HG02571 (cell line): ENCODE measurements around the gene ZCCHC24.

Experiments used
- ATAC-seq: cut with Tn5 transposase; IDR thresholded peaks from one replicate; pipeline ENCODE4 v1.9.1; 2021; ENCODE audit warnings: mild to moderate bottlenecking, moderate library complexity; ENCODE audit not compliant: unreplicated experiment

The ZCCHC24 gene

DNA sequence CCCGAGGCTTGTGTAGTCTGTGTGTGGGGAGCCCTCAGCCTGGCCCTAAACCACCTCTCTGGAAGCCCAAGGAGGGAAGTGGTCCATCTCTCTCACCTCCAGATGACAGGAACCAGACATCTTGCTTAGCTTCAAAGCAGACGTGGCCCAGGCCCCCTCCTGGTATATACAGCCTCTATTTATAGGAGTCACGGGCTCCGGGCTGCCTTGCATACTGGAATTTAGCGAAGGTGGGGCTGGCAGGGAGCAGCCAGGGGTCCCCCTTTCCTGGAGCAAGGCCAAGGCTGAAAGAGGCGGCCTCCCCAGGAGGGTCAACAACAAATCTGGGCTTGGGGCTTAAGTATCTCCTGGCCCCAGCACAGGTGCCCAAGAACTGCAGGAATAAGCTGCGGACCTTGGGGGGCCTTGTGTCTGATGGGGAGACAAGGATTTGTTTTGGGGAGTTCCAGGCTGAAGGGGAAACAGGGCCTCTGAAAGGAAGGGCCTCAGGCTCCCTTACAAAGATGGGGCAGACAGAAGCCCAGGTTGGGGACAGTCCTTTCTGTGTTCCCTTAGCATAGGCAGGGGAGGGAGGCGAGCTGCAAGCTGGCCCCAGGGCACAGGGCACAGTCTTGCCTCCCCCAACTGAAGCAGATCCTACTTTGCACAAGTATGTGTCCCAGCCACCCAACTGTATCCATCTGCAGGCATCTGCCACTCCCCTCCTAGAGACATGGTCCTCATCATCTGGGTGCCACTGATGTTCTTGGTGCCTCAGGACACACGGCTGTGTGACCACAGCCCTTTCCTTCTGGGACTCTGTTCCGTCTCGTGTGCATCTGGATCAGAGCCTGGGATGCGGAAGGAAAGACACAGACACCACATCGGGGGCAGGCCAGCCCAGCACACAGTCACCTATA, 11.9 kb downstream of the ZCCHC24 start:
- ATAC-seq: no peak

DNA sequence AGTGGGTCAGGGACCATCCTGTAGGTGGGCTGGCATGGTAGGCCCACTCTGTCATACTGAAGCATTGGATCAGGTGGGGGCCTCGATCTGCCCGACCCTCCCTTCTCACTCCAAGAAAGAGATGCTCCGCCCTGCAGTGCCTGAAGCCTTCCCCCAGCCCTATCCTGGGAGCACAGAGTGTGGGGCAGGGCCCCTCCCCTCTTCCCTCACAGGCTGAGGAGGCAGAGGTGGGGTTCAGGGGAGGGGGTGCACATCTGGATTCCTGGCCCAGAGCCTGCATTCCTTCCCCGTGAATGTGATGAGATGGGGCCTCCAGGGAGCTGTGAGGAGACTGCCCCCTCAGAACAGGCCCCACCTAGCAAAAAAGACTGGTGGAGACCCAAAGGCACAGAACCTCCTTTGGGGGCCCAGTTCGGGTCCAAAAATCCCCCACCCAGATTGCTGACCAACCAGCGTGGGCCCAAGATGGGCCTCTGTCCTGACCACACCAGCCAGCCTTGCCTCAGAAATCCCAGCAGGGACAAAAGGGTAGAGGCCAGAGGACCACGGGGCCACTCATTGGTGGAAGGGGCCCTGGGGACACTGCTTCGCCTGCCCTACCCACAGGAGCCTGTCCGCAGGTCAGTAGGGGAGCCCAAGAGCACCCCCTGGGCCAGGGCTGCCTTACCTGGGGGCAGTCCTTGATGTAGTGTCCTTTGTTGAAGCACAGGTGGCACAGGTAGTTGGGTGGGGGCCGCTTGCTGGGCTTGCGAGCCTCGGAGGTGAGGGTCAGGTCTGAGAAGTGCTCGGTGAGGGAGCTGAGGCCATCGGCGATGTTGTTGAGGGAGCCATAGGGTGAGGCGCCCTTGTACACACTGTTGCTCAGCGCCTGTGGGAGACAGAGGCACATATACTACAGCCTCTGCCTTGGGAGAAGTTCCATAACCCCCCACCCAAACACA, 13.3 kb downstream of the ZCCHC24 start:
- no peak for ATAC-seq

DNA sequence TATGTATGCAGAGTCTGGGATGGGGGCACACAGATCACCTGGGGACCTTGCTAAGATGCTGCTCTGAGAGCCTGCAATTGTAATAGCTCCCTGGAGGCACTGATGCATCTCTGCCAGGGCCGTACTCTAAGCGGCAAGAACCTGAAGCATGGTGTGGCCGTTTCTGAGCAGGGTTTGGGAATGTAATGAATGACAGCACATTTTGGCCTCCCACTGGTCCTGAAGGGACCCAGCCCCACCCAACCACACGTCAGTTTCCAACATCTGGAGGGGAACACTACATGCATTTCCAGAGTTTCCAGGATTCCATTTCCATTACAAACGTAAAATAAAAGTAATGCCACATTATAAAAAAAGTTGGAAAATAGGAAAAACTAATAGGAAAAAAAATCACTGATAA, 14.0 kb downstream of the ZCCHC24 start:
- ATAC-seq: no peak

DNA sequence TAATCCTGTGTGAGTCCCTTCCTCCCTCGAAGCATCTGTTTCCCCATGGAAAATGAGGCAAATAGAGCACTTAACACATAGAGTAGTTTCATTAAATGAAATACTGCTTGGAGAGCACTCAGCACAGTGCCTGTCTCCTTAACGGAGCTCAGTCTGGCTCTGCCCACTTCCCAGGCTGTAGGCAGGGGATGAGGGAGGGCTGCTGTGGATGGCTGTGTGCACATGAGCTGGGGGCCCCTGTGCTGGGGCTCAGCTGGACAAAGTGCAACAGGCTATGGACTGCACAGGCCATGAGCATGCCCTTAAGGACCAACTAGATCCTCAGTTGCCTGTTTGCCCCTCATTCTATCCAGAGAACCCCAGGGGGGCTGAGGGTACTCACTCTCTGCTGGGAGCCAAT, 14.5 kb downstream of the ZCCHC24 start:
- ATAC-seq: no peak

DNA sequence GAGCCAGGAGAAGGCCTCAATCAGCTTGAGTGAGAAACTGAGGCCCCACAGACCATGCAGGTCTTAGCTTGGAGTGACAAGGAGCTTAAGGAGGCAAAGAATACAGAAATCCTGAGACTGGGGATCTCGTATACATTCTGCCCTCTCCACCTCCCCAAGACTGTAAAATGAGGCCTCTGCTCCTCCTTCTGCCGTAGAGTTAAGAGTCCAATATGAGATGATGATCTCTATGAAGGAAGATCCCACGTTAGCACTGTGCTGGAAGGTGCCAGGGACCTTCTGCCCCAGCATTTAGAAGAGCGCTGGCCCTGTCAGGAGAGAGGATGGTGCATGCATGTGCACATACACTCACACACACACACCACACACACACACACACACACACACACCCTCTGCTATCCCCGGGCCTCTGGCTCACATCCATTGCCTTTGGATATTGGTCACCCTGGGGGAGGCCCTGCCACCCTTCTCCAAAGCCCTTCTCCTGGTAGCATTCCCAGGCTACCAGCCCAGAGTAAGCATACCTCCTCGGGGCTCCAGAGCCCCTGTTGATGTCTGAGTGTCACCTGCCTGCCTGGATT, 15.0 kb downstream of the ZCCHC24 start:
- no peak for ATAC-seq

DNA sequence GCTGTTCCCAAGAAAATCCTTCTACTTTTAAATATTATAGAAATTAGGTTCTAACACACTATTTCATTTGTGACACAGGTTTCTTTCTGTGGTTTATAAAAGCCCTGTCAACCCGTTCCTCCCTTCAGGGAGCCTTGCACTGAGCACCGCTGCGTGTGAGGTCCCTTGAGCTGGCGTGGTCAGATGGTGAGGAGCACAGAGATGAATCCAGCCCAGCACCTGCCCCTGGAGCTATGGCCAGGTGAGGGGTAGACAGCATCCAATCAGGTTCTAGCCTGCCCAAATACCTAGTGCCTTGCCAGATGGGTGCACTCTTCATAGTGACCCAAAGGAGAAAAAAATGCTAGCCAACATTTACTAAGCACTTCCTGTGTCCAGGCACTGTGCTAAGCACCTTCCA, 15.7 kb downstream of the ZCCHC24 start:
- ATAC-seq: no peak

DNA sequence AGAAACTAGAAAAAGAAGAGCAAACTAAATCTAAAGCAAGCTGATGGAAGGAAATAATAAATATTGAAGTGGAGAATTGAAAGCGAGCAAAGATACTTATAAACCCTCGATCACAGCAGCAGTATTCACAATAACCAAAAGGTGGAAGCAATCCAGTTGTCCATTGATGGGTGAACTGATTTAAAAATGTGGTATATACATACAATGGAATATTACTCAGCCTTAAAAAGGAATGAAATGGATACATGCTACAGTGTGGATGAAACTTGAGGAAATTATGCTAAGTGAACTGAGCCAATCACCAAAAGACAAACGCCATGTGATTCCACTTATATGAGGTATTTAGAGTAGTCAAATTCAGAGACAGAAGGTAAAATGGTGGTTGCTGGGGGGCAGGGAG, 17.5 kb downstream of the ZCCHC24 start:
- ATAC-seq: no peak

DNA sequence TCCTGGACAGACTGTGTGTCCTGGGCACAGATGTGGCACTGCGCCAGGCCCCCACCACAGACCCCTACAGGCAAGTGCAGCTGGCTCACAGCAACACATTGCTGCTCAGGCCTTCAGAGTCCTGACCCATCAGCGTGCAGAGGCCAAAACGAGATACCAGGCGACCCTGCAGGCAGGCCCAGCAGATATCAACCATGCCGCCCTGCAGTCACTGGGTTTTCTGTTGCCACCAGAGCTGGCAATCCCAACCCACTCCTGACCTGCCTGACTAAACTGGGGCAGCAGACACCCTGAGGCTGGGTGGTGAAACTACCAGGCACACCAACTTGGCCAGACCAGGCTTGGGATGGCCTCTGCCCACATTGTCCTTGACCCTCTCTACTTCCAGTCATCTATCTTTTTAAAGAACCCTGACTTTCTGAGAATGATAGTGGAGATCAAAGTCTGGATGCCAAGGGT, 20.3 kb downstream of the ZCCHC24 start:
- no peak for ATAC-seq

DNA sequence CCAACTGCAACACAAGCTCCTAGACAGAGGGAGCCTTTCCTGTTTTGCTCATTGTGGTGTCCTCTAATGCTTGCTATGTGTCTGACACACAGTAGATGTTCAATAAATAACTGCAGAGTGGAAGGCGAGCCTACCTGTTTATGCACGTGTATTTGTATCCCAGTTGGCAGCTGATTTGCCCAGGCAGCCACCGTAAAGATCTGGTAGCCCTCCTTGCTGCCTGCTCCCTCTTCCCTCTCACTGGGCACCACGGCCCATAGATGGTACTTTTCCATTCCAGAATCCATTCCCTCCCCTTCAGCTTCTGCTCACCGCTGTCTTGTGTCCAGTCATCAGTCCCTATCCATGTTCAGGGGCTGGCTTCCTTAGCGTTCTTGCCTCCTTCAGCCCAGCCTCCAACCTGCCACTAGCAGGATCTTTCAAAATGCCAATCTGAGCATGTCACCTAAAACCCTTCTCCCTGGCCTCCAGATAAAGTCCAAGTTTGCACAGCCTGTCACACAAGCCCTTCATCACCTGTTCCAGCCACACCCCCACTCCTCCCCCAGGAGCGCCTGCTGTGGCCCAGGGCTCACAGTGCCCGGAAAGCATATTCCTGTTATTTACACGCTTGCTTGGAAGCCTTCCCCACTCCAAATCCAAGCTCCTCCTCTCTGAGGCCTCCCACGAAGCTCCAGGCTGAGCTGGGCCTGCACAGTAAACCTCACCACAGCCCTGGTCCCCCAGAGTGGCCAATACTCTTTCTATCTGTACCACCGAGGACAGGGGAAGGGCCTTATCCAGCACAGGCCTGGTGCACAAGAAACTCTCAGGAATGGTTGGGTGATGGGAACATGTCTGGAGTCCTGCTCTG, 21.0 kb downstream of the ZCCHC24 start:
- no peak for ATAC-seq

DNA sequence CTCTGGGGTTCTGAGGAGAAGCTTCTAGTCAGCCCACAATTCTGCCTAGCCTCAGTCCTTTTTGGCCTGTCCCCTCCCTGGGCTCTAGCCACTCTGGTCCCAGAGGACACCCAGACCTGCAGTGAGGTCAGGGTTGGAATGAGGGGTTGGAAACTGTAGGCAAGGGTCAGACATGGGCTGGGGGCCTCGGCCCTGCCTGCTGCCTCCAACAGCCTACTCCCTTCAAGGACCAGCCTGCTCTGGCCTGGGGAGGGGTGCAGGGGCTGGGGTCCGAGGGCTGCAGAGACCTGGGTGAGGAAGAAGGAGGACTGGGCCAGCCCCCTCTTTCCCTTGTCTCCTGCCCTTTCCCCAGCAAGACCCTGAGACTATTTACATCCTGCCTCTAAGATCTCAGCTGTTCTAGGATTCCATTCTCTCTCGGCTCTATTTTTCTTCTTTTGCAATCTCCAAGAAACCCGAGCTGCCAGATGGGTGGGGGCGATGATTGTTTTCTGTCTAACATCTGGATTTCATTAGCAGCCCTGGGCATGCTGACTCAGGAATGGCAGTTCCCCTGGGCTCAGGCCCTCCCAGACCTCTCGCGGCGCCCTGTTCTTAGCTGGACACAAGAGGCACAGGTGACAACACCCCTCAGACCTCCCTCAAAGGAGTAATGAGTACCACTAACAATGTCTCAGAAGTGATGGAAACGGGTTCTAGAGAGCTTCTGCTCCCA, 23.1 kb downstream of the ZCCHC24 start:
- ATAC-seq: no peak

DNA sequence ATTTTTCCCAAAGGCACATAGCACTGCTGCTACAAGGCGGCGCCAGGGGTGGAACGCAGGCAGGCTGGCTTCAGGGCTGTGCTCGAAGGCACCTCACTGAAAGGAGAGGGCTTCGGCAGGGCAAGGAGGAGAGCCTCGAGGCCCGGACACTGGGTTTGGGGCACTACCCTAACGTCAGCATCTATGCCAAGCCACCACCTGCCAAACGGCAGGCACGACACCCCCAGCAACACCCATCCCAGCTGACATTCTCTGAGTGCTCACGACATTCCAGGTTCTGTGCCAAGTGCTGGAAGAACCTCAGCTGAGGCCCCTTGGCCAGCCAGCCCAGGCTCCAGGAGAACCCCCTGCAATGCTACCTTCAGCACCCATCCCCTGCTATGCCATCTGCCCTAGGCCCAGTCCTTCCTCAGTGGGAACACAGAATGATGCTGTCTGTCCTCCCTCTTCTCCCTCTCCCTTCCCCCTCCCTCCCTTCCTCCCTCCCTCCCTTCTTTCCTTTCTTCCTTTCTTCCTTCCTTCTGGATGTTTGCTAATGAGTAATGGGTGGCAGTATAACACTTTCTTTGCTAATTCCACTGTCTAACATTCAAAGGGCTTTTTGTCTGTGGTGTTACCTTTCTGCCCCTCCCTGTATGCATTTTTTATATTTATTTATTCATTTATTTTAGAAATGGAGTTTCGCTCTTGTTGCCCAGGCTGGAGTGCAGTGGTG, 24.3 kb downstream of the ZCCHC24 start:
- ATAC-seq: no peak

DNA sequence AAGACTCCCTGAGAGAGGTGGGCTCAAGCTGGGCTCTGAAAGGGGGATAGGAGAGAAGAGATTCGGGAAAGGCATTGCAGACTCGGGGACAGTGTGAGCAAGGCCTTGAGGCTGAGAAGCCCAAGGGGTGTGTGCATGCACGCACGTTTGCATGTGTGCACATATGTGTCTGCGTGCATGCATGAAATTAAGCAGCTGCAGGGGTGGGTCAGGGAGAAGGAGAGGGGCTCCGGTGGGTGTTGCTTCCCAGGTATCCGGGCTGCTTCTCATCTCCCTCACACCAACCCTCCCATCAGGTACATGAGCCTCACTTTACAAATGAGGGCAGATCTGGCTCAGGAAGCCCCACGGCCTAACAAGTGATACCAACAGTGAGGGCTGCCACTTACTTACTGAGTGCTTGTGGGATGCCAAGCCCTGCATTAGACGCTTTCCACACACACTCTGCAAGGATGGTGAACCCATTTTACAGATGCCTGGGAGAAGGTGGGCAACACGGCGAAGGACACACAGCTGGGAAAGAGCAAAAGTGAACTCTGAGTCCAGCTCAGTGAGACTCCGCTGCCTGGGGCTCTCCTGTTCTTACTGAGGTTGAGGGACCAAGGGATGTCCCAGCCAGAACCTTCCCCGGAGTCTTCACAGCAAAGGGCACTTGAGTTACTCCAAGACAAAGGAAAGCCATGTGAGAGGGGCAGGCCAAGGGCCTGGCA, 26.4 kb downstream of the ZCCHC24 start:
- ATAC-seq: no peak

DNA sequence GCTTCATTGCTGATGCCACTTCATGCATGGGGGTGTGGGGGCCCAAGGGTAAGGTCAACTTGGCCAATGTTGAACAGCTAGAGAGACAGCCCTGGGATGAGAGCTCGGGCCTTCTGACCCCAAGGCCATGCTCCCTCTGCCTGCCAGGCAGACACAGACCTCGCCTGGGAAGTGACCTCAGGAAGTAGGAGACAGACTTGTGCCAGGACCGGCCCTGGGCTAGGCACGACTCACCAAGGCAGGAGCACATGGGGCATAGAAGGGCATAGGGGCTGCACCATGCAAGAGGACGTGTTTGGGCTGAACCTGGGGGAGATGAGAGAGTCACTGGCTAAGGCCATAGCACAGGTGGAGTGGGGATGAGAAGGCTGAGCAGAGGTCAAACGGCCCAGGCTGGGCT, 27.1 kb downstream of the ZCCHC24 start:
- no peak for ATAC-seq

DNA sequence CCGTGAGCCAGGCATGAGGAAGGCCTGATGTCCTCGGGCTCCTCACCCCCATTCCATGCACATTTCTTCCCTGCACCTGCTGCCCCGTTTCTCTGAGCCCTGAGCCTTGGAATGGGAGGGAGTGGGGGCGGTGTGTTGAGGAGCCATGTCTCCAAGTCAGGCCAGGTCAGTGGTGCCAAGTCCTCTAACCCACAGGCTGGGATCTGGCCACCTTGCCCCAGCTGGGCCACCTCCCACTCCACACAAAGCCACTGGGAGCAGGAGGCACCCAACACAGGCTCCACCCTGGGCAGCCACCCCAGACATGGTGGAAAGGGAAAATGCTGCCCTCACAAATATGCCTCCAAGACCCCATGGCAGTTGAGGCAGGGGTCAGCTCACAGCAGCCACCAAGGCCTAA, 27.7 kb downstream of the ZCCHC24 start:
- ATAC-seq: no peak

DNA sequence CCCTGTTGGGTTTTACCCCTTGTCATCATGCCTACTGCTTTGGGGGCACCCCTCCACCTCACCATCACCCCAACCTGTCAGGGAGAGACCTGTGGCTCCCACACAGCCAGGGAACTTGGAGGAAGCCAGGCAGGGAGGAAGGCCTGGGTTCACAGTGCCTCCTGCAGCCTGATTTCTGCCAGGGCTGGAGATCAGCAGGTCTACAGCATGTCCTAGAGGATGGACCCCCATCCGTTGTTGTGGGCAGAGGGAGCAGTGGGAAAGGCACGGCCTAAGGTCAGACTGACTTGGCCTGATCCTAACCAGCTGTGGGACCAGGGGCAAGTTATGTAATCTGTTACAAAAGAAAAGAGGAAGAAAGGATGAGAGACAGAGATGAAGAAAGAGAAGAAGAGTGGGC, 28.2 kb downstream of the ZCCHC24 start:
- no peak for ATAC-seq

DNA sequence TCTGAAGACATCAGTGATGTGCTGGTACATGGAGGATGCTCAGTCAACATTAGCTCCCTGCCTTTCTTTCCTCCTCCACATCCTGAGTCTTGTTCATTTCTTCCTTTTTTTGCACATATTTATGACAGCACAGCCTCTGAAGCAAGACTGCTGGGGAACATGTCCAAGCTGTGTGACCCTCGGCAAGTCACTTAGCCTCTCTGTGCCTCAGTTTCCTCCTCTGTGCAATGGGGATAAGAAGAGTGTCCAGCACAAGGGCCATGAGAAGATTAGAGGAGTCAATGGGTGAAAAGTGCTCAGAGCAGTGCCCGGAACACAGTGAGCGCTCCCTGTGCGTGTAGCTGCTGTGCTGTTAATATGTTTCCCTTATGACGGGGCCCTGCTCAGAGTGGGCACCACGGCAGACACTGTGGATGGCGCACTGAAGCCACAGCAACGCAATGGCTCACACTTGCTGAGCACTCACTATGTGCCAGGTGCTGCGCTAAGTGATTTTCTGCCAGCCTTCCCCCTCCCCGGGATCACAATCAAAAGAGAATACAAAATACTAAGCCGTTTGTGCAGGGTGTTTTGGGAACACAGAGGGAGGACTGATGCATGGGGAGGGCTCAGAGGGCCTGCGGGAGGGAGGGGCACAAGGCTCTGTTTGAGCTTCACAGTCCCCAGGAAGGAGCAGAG, 28.7 kb downstream of the ZCCHC24 start:
- ATAC-seq: no peak

DNA sequence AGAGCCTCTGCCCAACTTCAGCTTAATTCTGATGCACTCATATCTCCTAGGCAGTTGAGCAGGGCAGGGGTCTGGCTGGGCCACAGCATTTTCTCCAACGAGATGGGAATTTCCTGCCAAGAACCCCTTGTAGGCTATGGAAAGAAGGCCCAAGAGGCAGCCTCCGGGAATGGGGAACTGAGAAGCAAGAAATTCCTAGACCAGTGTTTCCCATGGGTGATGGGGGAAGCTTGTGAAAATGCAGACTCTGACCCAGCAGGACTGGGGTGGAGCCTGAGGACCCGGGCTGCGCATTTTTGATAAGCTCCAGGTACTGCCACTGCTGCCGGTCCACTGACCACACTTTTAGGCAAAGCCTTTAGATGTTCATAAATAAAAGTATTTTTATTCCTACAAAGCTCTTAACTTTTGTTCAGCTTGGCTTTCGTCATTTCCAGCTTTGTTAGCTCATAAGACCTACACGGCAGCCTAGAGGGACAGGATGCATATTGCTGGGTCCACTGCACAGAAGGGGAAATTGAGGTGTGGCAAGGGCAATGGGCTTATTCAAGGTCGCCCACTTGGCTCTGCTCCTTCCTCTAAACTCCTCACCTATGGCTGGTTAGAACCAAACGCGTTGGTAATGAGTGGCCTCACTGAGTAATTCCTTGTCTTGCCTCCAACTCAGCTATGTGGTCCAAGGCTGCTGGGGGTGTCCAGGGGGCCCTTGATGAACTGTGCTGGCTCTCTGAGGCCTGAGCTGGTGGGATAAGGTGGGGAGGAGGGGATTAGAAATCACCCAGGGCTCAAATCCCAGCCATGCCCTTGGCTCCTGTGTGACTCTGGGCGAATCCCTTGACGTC, 29.5 kb downstream of the ZCCHC24 start:
- no peak for ATAC-seq
